GM19395 (cell line): Measurements from ENCODE around the gene RPL7L1.
"Not testable (repeated sequence)": the region's sequence is repeated elsewhere in the genome, so short reads cannot be mapped to it uniquely, and the experiment has no call there.

Experiments used
- ATAC-seq: cut with Tn5 transposase; IDR thresholded peaks from one replicate; pipeline ENCODE4 v1.9.1; 2021; ENCODE audit warnings: mild to moderate bottlenecking, moderate library complexity; ENCODE audit not compliant: unreplicated experiment

RPL7L1 gene

GRCh38 chr6:42879372-42880239, at the start of gene RPL7L1:
Gene RPL7L1, plus strand, starts transcription at chr6:42879616. Its CDS starts 295 bp downstream, at chr6:42879911.
- peak; percentile 89 for ATAC-seq

GRCh38 chr6:42831237-42831636, 48.2 kb upstream of the RPL7L1 start:
- ATAC-seq, result no peak

- no peak for ATAC-seq
These were observed 45.4 kb upstream of the RPL7L1 start for GRCh38 chr6:42834056-42834455.

- ATAC-seq, result no peak
These were observed 37.4 kb upstream of the RPL7L1 start for GRCh38 chr6:42841844-42842584.

- ATAC-seq, result no peak
These were observed 34.1 kb upstream of the RPL7L1 start for GRCh38 chr6:42845327-42845694.

GRCh38 chr6:42846505-42846904, 32.9 kb upstream of the RPL7L1 start:
- no peak for ATAC-seq

- ATAC-seq, result no peak
These were observed 30.7 kb upstream of the RPL7L1 start for GRCh38 chr6:42848700-42849099.

GRCh38 chr6:42851599-42851998, 27.8 kb upstream of the RPL7L1 start:
- no peak for ATAC-seq

- no peak for ATAC-seq
These were observed 19.4 kb upstream of the RPL7L1 start for GRCh38 chr6:42860036-42860435.

- no peak for ATAC-seq
These were observed 18.9 kb upstream of the RPL7L1 start for GRCh38 chr6:42860481-42860880.

GRCh38 chr6:42864602-42865001, 14.8 kb upstream of the RPL7L1 start:
- ATAC-seq, result no peak

GRCh38 chr6:42870145-42870936, 9.1 kb upstream of the RPL7L1 start:
- no peak for ATAC-seq

GRCh38 chr6:42871711-42872110, 7.7 kb upstream of the RPL7L1 start:
- ATAC-seq, result no peak

GRCh38 chr6:42873313-42873712, 6.1 kb upstream of the RPL7L1 start:
- no peak for ATAC-seq

- ATAC-seq, result no peak
These were observed 1.7 kb upstream of the RPL7L1 start for GRCh38 chr6:42877695-42878094.

- ATAC-seq, result not testable (repeated sequence)
These were observed 913 bp downstream of the RPL7L1 start for GRCh38 chr6:42880240-42880817.

- ATAC-seq, result not testable (repeated sequence)
These were observed 1.5 kb downstream of the RPL7L1 start for GRCh38 chr6:42880871-42881270.

- ATAC-seq, result no peak
These were observed 6.3 kb downstream of the RPL7L1 start for GRCh38 chr6:42885702-42886101.

- ATAC-seq, result not testable (repeated sequence)
These were observed 8.8 kb downstream of the RPL7L1 start for GRCh38 chr6:42888201-42888600.

GRCh38 chr6:42889815-42890214, 10.4 kb downstream of the RPL7L1 start:
- ATAC-seq, result no peak
